BLaER1 treated with 17β-estradiol and CSF1 and Interleukin-3, amounts not matched to agents 10 nM and 100 nM (cell line): ENCODE results near the gene SLC35F5.
"Not testable (repeated sequence)": the region's sequence is repeated elsewhere in the genome, so short reads cannot be mapped to it uniquely, and the experiment has no call there.

Experiments used
- H3K27ac ChIP-seq, 11 experiments: shearing (Covaris generic); formaldehyde crosslinking; 2 replicates each; pipeline ENCODE4 v1.8.1; 2022
- H3K27me3 ChIP-seq, 11 experiments: shearing (Covaris generic); formaldehyde crosslinking; 2 replicates each; pipeline ENCODE4 v1.8.1; 2022
- H3K36me3 ChIP-seq, 11 experiments: shearing (Covaris generic); formaldehyde crosslinking; 2 replicates each; pipeline ENCODE4 v1.8.1; 2022
- H3K4me1 ChIP-seq, 10 experiments: shearing (Covaris generic); formaldehyde crosslinking; 2 replicates each; pipeline ENCODE4 v1.8.1; 2022
- H3K4me2 ChIP-seq, 11 experiments: shearing (Covaris generic); formaldehyde crosslinking; 2 replicates each; pipeline ENCODE4 v1.8.1; 2022
- H3K4me3 ChIP-seq, 10 experiments: shearing (Covaris generic); formaldehyde crosslinking; 2 replicates each; pipeline ENCODE4 v1.8.1; 2022
- H3K9ac ChIP-seq, 11 experiments: shearing (Covaris generic); formaldehyde crosslinking; 2 replicates each; pipeline ENCODE4 v1.8.1; 2022
- H3K9me3 ChIP-seq, 11 experiments: shearing (Covaris generic); formaldehyde crosslinking; replicated peaks in 1 of 11; 2 replicates each; pipeline ENCODE4 v1.8.1; 2022
- H4K20me1 ChIP-seq, 11 experiments: shearing (Covaris generic); formaldehyde crosslinking; 2 replicates each; pipeline ENCODE4 v1.8.1; 2022
- Cebpa-rat ChIP-seq, 11 experiments: shearing (Covaris generic); IDR thresholded peaks; 2 replicates each; pipeline ENCODE4 v1.8.1; 2022

Gene SLC35F5

DNA sequence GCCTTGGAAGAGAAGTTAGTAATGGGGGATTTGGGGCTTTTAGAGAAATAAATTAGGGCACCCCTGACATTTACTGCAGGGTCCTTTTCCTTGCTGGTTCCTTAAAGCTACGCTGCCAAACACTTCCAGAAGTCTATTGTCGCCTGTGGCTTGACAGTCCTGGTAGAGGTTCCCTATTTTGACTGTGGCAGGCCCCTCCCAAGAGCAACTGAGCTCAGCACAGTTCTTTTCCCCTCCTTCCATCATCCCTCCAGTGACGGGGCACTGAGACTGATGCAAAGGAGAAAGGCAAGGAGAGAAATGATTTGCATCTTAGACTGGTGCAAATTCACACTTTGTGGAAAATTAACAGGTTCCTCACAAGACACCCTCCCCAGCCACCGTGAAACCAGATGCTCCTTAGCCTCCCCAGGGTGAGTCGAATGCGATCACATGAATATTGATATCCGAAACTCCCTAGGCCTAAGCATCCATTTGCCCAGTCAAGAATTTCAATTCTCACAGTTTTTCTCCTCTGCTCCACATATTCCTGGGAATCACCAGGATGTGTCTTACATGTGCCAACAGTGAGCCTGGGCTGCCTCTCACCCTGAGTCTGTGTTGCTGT is 84.0 kb downstream of the SLC35F5 start:
- peaks cover 0 to 5% (median 0%) of the 10 kb centered on the region in 11 experiments; a peak in 2 of 22 replicates for H3K9me3 ChIP-seq
- no peaks in the 10 kb centered on the region for H3K27me3 ChIP-seq
- TF ChIP-seq Cebpa-rat (IDR thresholded peaks at IDR 0.05) = no peak
- no peaks in the 10 kb centered on the region; a peak in 1 of 20 replicates for H3K4me1 ChIP-seq
- no peaks in the 10 kb centered on the region for H3K36me3 ChIP-seq
- H4K20me1 ChIP-seq = no peaks in the 10 kb centered on the region
- no peak overlapping the region for H3K4me3 ChIP-seq
- H3K4me2 ChIP-seq = no peak overlapping the region
- H3K9ac ChIP-seq = no peak overlapping the region
- H3K27ac ChIP-seq = no peak overlapping the region

DNA sequence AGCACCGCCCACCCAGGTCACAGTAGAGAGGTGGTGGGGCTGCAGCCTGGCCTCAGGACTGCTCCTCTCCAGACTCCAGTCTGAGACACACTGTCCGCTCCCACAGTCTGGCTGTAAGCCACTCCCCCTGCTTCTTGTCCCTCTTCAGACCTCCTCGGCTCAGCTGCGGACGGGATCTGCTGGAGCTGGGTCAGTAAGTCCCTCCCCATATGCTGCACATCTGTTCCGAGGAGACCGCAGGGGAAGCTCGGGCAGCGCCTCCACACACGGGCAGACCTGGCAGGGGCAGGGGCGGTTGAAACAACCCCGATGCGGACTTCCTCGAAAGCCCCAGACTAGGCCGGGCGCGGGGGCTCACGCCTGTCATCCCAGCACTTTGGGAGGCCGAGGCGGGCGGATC is 87.4 kb downstream of the SLC35F5 start:
- H3K4me2 ChIP-seq, H3K27ac ChIP-seq, H3K27me3 ChIP-seq, H3K36me3 ChIP-seq, H4K20me1 ChIP-seq, H3K9me3 ChIP-seq, H3K9ac ChIP-seq, H3K4me3 ChIP-seq, H3K4me1 ChIP-seq: not testable (repeated sequence)

GRCh38 chr2:113664761-113665533 is 91.5 kb downstream of the SLC35F5 start:
- H3K36me3 ChIP-seq, H4K20me1 ChIP-seq, H3K9ac ChIP-seq, H3K27ac ChIP-seq, H3K27me3 ChIP-seq, H3K4me2 ChIP-seq, H3K4me3 ChIP-seq, H3K4me1 ChIP-seq, H3K9me3 ChIP-seq: not testable (repeated sequence)

- not testable (repeated sequence) for H3K9ac ChIP-seq, H3K36me3 ChIP-seq, H3K4me1 ChIP-seq, H3K4me2 ChIP-seq, H3K27me3 ChIP-seq, H4K20me1 ChIP-seq, H3K27ac ChIP-seq, H3K9me3 ChIP-seq, H3K4me3 ChIP-seq
Observed at GRCh38 chr2:113663285-113664060, 93.0 kb downstream of the SLC35F5 start.
